Measurements from ENCODE around the gene DDTL. TPM values are rescaled to one million over a fixed set of nuclear protein-coding genes. Genes with fewer than 3 reads are reported as not detected.
"Not testable (repeated sequence)": the region's sequence is repeated elsewhere in the genome, so short reads cannot be mapped to it uniquely, and the experiment has no call there.

The DDTL gene
- total RNA-seq, 1 donor: 1.8 TPM

GRCh38 chr22:23952794-23953405, 13.8 kb upstream of the DDTL start:
- not testable (repeated sequence) for H2AFZ ChIP-seq (ENCODE audit: low read length); H3K27ac ChIP-seq (ENCODE audit: low read depth, low read length); H3K4me2 ChIP-seq (ENCODE audit: insufficient read depth, low read length); H3K9me3 ChIP-seq (ENCODE audit: low read depth, low read length); H3K36me3 ChIP-seq (ENCODE audit: insufficient read depth, low read length); H3K4me1 ChIP-seq (ENCODE audit: insufficient read depth, low read length); H4K20me1 ChIP-seq (ENCODE audit: insufficient read depth, low read length); DNase-seq (ENCODE audit: insufficient read length, low spot score, missing footprints); H3K27me3 ChIP-seq (ENCODE audit: insufficient read depth, low read length); H3K79me2 ChIP-seq (ENCODE audit: insufficient read depth, low read length); H3K4me3 ChIP-seq (ENCODE audit: insufficient read depth, low read length)

- DNase-seq (ENCODE audit: insufficient read length, low spot score, missing footprints): not testable (repeated sequence)
Measured at GRCh38 chr22:23953485-23953884, 13.2 kb upstream of the DDTL start.

GRCh38 chr22:23954193-23954990, 12.3 kb upstream of the DDTL start:
- H3K27me3 ChIP-seq (ENCODE audit: insufficient read depth, low read length); H2AFZ ChIP-seq (ENCODE audit: low read length); H3K27ac ChIP-seq (ENCODE audit: low read depth, low read length); H3K4me1 ChIP-seq (ENCODE audit: insufficient read depth, low read length); DNase-seq (ENCODE audit: insufficient read length, low spot score, missing footprints); H3K9me3 ChIP-seq (ENCODE audit: low read depth, low read length); H3K79me2 ChIP-seq (ENCODE audit: insufficient read depth, low read length); H3K4me3 ChIP-seq (ENCODE audit: insufficient read depth, low read length); H3K4me2 ChIP-seq (ENCODE audit: insufficient read depth, low read length); H3K36me3 ChIP-seq (ENCODE audit: insufficient read depth, low read length); H4K20me1 ChIP-seq (ENCODE audit: insufficient read depth, low read length): not testable (repeated sequence)

More at GRCh38 chr22:23953485-23953884, 13.2 kb upstream of the DDTL start:
- not testable (repeated sequence) for H3K4me1 ChIP-seq (ENCODE audit: insufficient read depth, low read length); H3K79me2 ChIP-seq (ENCODE audit: insufficient read depth, low read length); H4K20me1 ChIP-seq (ENCODE audit: insufficient read depth, low read length); H2AFZ ChIP-seq (ENCODE audit: low read length); H3K36me3 ChIP-seq (ENCODE audit: insufficient read depth, low read length); H3K27ac ChIP-seq (ENCODE audit: low read depth, low read length); H3K9me3 ChIP-seq (ENCODE audit: low read depth, low read length); H3K27me3 ChIP-seq (ENCODE audit: insufficient read depth, low read length); H3K4me3 ChIP-seq (ENCODE audit: insufficient read depth, low read length); H3K4me2 ChIP-seq (ENCODE audit: insufficient read depth, low read length)

GRCh38 chr22:23954991-23955305, 11.7 kb upstream of the DDTL start:
- H3K4me3 ChIP-seq (ENCODE audit: insufficient read depth, low read length); H3K27ac ChIP-seq (ENCODE audit: low read depth, low read length); H3K36me3 ChIP-seq (ENCODE audit: insufficient read depth, low read length); H3K4me2 ChIP-seq (ENCODE audit: insufficient read depth, low read length); H3K4me1 ChIP-seq (ENCODE audit: insufficient read depth, low read length); H4K20me1 ChIP-seq (ENCODE audit: insufficient read depth, low read length); H2AFZ ChIP-seq (ENCODE audit: low read length); H3K27me3 ChIP-seq (ENCODE audit: insufficient read depth, low read length); H3K79me2 ChIP-seq (ENCODE audit: insufficient read depth, low read length); H3K9me3 ChIP-seq (ENCODE audit: low read depth, low read length): not testable (repeated sequence)
- peak; percentile 41 for DNase-seq (ENCODE audit: insufficient read length, low spot score, missing footprints)

- H3K4me1 ChIP-seq (ENCODE audit: insufficient read depth, low read length); H3K79me2 ChIP-seq (ENCODE audit: insufficient read depth, low read length); H3K4me2 ChIP-seq (ENCODE audit: insufficient read depth, low read length); H3K9me3 ChIP-seq (ENCODE audit: low read depth, low read length); H3K4me3 ChIP-seq (ENCODE audit: insufficient read depth, low read length); H3K27me3 ChIP-seq (ENCODE audit: insufficient read depth, low read length); DNase-seq (ENCODE audit: insufficient read length, low spot score, missing footprints); H4K20me1 ChIP-seq (ENCODE audit: insufficient read depth, low read length); H3K36me3 ChIP-seq (ENCODE audit: insufficient read depth, low read length); H3K27ac ChIP-seq (ENCODE audit: low read depth, low read length); H2AFZ ChIP-seq (ENCODE audit: low read length): not testable (repeated sequence)
Measured at GRCh38 chr22:23955886-23956285, 10.8 kb upstream of the DDTL start.

- not testable (repeated sequence) for H3K4me3 ChIP-seq (ENCODE audit: insufficient read depth, low read length); H3K9me3 ChIP-seq (ENCODE audit: low read depth, low read length); H3K4me1 ChIP-seq (ENCODE audit: insufficient read depth, low read length); H3K27ac ChIP-seq (ENCODE audit: low read depth, low read length); H3K27me3 ChIP-seq (ENCODE audit: insufficient read depth, low read length); H3K36me3 ChIP-seq (ENCODE audit: insufficient read depth, low read length); H4K20me1 ChIP-seq (ENCODE audit: insufficient read depth, low read length); H3K79me2 ChIP-seq (ENCODE audit: insufficient read depth, low read length); H2AFZ ChIP-seq (ENCODE audit: low read length)
- TF ChIP-seq CTCF (IDR thresholded peaks at IDR 0.05; ENCODE audit: extremely low read depth, low read depth, low read length): peak; percentile 70
- peak; percentile 88 for DNase-seq (ENCODE audit: insufficient read length, low spot score, missing footprints)
- H3K4me2 ChIP-seq (ENCODE audit: insufficient read depth, low read length): peak overlapping the region; percentile 44
Measured at GRCh38 chr22:23956301-23956900, 10.3 kb upstream of the DDTL start.

GRCh38 chr22:23961084-23961771, 5.5 kb upstream of the DDTL start, which contains the start of gene GSTT2B:
TSS of gene GSTT2B (minus strand) at chr22:23961195. CDS start at chr22:23961131, 64 bp downstream.
- H4K20me1 ChIP-seq (ENCODE audit: insufficient read depth, low read length); H3K9me3 ChIP-seq (ENCODE audit: low read depth, low read length); H3K36me3 ChIP-seq (ENCODE audit: insufficient read depth, low read length); H3K79me2 ChIP-seq (ENCODE audit: insufficient read depth, low read length); H3K27ac ChIP-seq (ENCODE audit: low read depth, low read length); H2AFZ ChIP-seq (ENCODE audit: low read length); H3K27me3 ChIP-seq (ENCODE audit: insufficient read depth, low read length); DNase-seq (ENCODE audit: insufficient read length, low spot score, missing footprints); H3K4me1 ChIP-seq (ENCODE audit: insufficient read depth, low read length): not testable (repeated sequence)
- Histone ChIP-seq H3K4me3 (ENCODE audit: insufficient read depth, low read length) (peak within 1 kb of the TSS; percentile 43), H3K4me2 (ENCODE audit: insufficient read depth, low read length) (peak within 1 kb of the TSS; percentile 48)

GRCh38 chr22:23966094-23966493, 594 bp upstream of the DDTL start:
- not testable (repeated sequence) for H2AFZ ChIP-seq (ENCODE audit: low read length); H3K4me3 ChIP-seq (ENCODE audit: insufficient read depth, low read length); H3K4me1 ChIP-seq (ENCODE audit: insufficient read depth, low read length); H3K27ac ChIP-seq (ENCODE audit: low read depth, low read length); H3K4me2 ChIP-seq (ENCODE audit: insufficient read depth, low read length); DNase-seq (ENCODE audit: insufficient read length, low spot score, missing footprints); H4K20me1 ChIP-seq (ENCODE audit: insufficient read depth, low read length); H3K27me3 ChIP-seq (ENCODE audit: insufficient read depth, low read length); H3K9me3 ChIP-seq (ENCODE audit: low read depth, low read length)
- Histone ChIP-seq H3K36me3 (ENCODE audit: insufficient read depth, low read length) (peaks cover 20% of the 10 kb centered on the region), H3K79me2 (ENCODE audit: insufficient read depth, low read length) (peaks cover 21% of the 10 kb centered on the region)

All from osteoblast (primary cell).